Right ventricle myocardium superior (tissue), 1 donor: ENCODE data around the gene CCT8. TPM values are rescaled to one million over a fixed set of nuclear protein-coding genes. Genes with fewer than 3 reads are reported as not detected.
"Not testable (repeated sequence)": the region's sequence is repeated elsewhere in the genome, so short reads cannot be mapped to it uniquely, and the experiment has no call there.

ENCODE experiments used
- ATAC-seq: fragments of 200-7000 bp; cut with Tn5 transposase; one replicate; pipeline ENCODE4 v1.9.1; 2020; ENCODE audit warnings: mild to moderate bottlenecking; ENCODE audit not compliant: poor library complexity
- DNase-seq: peaks from one replicate; pipeline ENCODE4 v3.0.0-alpha.2; 2020
- intact Hi-C: fragments of 100-400 bp; cut with DNase I; formaldehyde crosslinking; loops from one replicate; pipeline ENCODE4 v1.11.2; 2022
- total RNA-seq: library from RNA; stranded (reverse); fragmentation: NEBNext Ultra II Directional; extraction: Animal tissue kit (Norgen Biotek cat#: 25700); gene quantifications from one replicate; pipeline ENCODE4 v1.2.1, GENCODE V29; 2021
- donor health status: DM: no; HTN: yes; CAD: no; lungs with severe emphysema.

CCT8 gene
- total RNA-seq, 1 donor from 2014 or later = 108 TPM

- no peak for ATAC-seq
- intact Hi-C loops = no loop called here
Measured at GRCh38 chr21:29033871-29034270, 39.6 kb downstream of the CCT8 start.

DNA sequence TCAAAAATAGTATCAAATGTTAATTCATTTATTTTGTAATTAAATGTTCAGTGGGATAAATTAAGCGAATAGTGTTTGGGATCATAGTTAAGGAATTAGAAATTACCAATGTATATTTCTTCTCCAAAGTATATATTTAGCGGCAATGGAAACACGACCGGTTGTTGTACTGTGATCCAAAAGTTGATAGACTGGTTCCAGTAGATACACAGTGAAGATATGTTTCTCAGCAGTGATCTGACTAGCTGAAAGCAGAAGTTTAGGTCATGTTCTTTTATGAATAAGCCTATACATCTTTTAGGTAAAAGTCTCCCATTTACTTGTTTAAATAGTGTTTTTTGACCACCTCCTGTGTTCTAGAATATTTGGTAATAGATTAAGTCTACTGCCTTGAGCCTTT is 40.1 kb downstream of the CCT8 start:
- intact Hi-C loops = no loop called here
- no peak for ATAC-seq

More at GRCh38 chr21:29033871-29034270, 39.6 kb downstream of the CCT8 start:
- DNase-seq = no peak

GRCh38 chr21:29030909-29031308 is 42.5 kb downstream of the CCT8 start:
- intact Hi-C loops = no loop called here
- ATAC-seq (no peak), DNase-seq (no peak)

More for the DNA sequence above, 40.1 kb downstream of the CCT8 start:
- DNase-seq = no peak

DNA sequence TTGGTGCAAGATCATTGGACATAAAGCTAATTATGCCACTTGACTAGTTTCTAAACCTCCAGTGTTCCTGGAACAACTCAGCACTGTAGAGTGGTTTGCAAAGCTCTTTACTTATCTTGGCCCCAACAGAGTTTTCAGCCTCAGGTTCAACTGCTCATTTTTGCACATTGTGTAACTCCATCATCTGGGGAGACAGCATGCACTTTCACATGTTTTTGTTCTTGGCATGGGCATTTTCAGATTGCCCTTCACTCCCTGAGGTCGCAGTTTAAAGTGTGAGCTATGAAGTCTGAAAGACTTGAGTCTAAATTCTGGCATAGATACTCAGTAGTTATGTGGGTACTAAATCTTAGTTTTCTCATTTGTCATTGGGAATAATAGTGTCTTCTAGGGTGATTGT is 43.9 kb downstream of the CCT8 start:
- intact Hi-C loops = no loop called here
- DNase-seq (no peak), ATAC-seq (no peak)

- ATAC-seq (no peak), DNase-seq (no peak)
- intact Hi-C loops = loop anchor here (2.0 kb wide), 1 partner anchor 33 kb away; the partner anchor contains the start of gene LTN1
Measured at GRCh38 chr21:29025328-29025713, 48.1 kb downstream of the CCT8 start.

- peak; percentile 99 for ATAC-seq
- intact Hi-C loops = loop anchor here (2.0 kb wide), 1 partner anchor 32 kb away; the partner anchor contains the start of gene LTN1
- DNase-seq = peak; percentile 96
Measured at GRCh38 chr21:29024474-29025327, 48.7 kb downstream of the CCT8 start, which contains the start of gene USP16. Gene USP16 (plus strand): TSS chr21:29024668. CDS start chr21:29027914, 3,246 bp downstream.

DNA sequence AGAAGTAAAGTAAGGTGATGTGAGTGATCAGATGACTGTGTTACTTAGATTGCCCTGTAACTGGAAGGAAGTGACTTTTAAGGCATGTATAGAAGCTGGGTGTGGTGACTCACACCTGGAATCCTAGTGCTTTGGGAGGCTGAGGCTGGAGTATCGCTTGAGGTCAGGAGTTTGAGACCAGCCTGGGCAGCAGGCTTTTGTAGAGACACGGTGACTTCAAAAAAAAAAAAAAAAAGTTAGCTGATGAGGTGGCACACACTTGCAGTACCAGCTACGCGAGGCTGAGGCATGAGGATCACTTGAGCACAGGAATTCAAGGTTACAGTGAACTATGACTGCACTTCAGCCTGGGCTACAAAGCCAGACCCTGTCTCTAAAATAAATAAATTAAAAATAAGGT is 51.3 kb downstream of the CCT8 start:
- DNase-seq (no peak), ATAC-seq (no peak)
- intact Hi-C loops = no loop called here

DNA sequence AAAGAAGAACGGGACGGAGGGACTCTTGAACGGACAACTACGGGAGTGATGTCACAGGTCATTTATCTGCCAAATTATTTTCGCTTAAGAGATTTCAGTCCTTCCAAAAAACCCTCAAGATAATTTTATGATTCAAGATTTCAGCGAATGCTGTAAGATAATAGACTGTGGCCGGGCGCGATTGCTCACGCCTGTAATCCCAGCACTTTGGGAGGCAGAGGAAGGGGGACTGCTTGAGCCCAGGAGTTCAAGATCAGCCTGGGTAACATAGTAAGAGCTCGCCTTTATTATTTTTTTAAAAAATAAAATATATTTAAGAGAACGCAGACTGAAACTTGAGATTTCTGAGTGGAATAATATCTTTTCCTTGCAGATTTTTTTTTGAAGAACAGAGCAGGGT is 54.9 kb downstream of the CCT8 start:
- intact Hi-C loops = no loop called here
- DNase-seq = no peak
- ATAC-seq = peak; percentile 35

DNA sequence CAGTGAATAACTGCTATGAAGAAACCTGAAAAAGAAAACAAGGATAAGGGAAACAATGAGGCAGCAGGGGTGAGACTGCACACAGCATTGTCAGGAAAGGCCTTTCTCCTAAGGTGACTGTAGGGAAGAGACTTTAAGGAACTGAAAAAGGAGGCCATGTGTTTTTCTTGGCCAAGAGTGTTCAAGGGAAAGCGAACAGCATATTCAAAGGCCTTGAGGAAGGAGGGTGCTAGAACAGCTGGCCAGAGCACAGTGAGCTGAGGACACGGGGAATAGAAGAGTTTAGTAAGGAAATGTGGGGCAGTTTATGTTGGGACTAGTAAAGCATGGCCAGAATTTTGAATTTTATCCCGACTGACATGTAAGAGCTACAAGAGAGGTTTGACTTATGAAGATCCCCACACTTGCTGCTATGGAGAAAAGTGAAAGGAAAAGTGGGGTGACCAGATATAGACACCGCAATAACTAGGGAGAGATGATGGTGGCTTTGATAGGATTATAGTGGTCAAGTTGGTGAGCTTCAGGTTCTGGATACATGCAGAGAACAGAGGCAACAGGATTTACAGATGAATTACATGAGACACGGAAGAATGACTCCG is 55.7 kb downstream of the CCT8 start:
- no peak for ATAC-seq
- no peak for DNase-seq
- intact Hi-C loops = no loop called here

DNA sequence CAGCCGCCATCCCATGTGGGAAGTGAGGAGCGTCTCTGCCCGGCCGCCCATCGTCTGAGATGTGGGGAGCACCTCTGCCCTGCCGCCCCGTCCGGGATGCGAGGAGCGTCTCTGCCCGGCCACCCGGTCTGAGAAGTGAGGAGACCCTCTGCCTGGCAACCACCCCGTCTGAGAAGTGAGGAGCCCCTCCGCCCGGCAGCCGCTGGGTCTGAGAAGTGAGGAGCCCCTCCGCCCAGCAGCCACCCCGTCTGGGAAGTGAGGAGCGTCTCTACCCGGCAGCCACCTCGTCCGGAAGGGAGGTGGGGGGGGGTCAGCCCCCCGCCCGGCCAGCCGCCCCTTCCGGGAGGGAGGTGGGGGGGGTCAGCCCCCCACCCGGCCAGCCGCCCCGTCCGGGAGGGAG is 62.2 kb downstream of the CCT8 start:
- intact Hi-C loops = not testable (repeated sequence)

GRCh38 chr21:29008367-29008766 is 65.1 kb downstream of the CCT8 start:
- intact Hi-C loops = no loop called here
- ATAC-seq (no peak), DNase-seq (no peak)

More for the DNA sequence above, 62.2 kb downstream of the CCT8 start:
- not testable (repeated sequence) for DNase-seq, ATAC-seq

DNA sequence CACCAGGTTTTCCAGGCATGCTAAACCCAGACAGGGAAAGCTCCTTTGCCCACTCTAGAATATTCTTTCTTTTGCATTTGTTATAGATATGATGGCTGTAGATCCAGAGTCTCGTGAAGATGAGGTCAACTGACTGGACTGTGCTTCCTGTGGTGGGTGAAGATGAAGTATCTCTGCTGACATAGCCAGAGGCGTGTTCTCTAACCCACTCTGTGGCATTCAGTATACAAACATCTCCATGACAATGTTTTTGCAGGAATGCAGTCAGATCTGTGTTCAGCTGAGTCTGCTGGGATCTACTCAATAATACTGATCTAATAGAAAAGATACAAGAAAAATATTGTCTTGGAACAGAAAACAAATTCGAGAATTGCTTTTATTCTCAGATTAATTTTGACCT is 65.6 kb downstream of the CCT8 start:
- intact Hi-C loops = no loop called here
- ATAC-seq (no peak), DNase-seq (no peak)

GRCh38 chr21:29007135-29007534 is 66.3 kb downstream of the CCT8 start:
- DNase-seq (no peak), ATAC-seq (no peak)
- intact Hi-C loops = no loop called here

Other genes with a start within 250 kb of the CCT8 start
- 16.1 TPM for gene LTN1, start 80.8 kb downstream of the CCT8 start, total RNA-seq
- gene RWDD2B, start 54.3 kb downstream of the CCT8 start, total RNA-seq = 13.6 TPM
- 29.1 TPM for gene USP16, start 49.0 kb downstream of the CCT8 start, total RNA-seq
- 1.1 TPM for gene MAP3K7CL, start 57.0 kb upstream of the CCT8 start, total RNA-seq
- gene BACH1, start 225.3 kb upstream of the CCT8 start, total RNA-seq = 34.2 TPM